Measurements from ENCODE around the gene GAL3ST1. TPM values are rescaled to one million over a fixed set of nuclear protein-coding genes. Genes with fewer than 3 reads are reported as not detected.

GAL3ST1 gene
- total and polyA plus RNA-seq, 2 donors (not counting 1 experiment from before 2014, with no cell fraction given) = 0.06 to 0.17 TPM

DNA sequence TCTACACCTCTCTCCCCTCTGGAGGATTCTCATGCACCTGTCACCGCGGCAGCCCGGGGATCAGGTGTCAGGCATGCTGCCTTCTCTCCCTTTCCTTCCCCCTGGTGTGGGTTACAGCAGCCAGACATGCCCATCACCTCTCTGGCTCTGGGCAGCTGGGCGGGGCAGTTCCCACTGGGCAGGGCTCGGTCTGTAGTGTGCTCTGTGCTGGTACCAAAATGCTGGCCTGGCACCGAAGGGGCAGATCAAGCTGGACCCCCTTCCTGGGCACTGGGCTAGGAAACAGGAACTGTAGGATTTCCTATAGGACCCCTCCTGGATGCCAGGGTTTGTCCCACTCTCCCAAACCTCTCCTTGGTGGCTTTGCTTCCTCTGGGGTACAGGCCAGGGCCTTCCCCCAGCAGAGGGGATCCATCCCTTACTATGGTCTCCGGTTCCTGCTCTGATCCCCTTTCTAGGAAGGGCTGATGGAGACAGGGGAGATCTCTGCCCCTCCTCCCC, 821 bp downstream of the GAL3ST1 start:
- Histone ChIP-seq H3K4me1 (ENCODE audit: control insufficient read depth, extremely low read depth, insufficient read depth, low read length) (no peaks in the 10 kb centered on the region), H4K20me1 (ENCODE audit: control insufficient read depth, extremely low read depth, insufficient read depth, low read length) (no peaks in the 10 kb centered on the region), H3K9me3 (ENCODE audit: control insufficient read depth, insufficient read depth, low read depth, low read length) (no peaks in the 10 kb centered on the region), H3K4me2 (ENCODE audit: extremely low read depth, insufficient read depth, low read length) (no peak overlapping the region), H3K27ac (ENCODE audit: insufficient read depth, low read length) (no peak overlapping the region), H3K27me3 (ENCODE audit: control insufficient read depth, insufficient read depth, low read length) (peaks cover 9% of the 10 kb centered on the region), H3K79me2 (ENCODE audit: control insufficient read depth, insufficient read depth, low read length) (no peaks in the 10 kb centered on the region), H3K4me3 (replicated peaks in 1 of 4; ENCODE audit: control extremely low read depth in 1 of 4, insufficient read depth in 1 of 4, low read depth in 3 of 4, low read length in 4 of 4) (no peak overlapping the region), H3K36me3 (ENCODE audit: control insufficient read depth, insufficient read depth, low read length) (peaks cover 15% of the 10 kb centered on the region), H3K9ac (ENCODE audit: insufficient read depth, low read length) (no peak overlapping the region), H2AFZ (ENCODE audit: low read length) (no peak overlapping the region)
- TF ChIP-seq, protein P1, sequence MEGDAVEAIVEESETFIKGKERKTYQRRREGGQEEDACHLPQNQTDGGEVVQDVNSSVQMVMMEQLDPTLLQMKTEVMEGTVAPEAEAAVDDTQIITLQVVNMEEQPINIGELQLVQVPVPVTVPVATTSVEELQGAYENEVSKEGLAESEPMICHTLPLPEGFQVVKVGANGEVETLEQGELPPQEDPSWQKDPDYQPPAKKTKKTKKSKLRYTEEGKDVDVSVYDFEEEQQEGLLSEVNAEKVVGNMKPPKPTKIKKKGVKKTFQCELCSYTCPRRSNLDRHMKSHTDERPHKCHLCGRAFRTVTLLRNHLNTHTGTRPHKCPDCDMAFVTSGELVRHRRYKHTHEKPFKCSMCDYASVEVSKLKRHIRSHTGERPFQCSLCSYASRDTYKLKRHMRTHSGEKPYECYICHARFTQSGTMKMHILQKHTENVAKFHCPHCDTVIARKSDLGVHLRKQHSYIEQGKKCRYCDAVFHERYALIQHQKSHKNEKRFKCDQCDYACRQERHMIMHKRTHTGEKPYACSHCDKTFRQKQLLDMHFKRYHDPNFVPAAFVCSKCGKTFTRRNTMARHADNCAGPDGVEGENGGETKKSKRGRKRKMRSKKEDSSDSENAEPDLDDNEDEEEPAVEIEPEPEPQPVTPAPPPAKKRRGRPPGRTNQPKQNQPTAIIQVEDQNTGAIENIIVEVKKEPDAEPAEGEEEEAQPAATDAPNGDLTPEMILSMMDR (conservative IDR thresholded peaks at IDR 0.05 in 1 of 2, IDR thresholded peaks at IDR 0.05 in 1 of 2; ENCODE audit: low read depth in 1 of 2, low read length in 2 of 2) = no peak
- TF ChIP-seq EZH2 (IDR thresholded peaks at IDR 0.05; ENCODE audit: low read length, missing control alignments) = no peak
- DNase-seq (ENCODE audit: low read depth in 2 of 2) = no peak

DNA sequence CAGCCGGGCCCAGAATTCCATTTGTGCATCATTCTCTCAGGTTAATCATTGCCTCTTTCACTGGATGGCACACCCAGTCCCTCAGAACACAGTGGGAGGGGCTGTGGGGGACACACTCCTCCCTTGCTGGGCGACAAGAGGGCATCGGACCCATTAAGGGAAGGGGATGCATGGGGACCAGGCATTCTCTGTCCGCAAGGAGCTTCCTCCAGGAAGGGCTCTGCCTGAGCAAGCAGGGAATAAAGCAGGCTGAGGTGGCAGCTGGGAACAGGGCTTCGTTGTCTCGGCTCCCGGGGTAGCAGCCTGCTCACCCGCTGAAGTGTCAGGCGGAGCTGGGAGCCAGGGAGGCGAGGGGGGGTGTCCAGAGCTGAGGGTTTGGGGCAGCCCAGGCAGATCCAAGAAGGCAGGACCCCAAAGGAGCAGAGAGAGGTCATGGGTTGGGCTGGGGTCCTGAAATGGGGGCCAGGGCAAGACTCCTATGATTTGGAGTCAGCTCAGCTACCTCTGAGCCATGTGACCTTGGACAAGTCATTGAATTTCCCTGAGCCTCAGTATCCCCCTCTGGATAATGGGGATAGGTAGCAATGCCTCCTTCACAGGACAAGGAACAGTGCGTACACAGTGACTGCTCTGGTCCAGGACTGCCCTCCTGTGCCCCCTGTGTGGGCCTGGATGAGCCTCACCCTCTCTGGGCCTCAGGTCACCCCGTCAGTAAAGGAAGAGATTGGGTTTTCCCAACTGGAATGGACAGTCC, 1.4 kb downstream of the GAL3ST1 start:
- Histone ChIP-seq H2AFZ (ENCODE audit: low read length) (no peak overlapping the region), H3K9ac (ENCODE audit: insufficient read depth, low read length) (no peak overlapping the region), H3K36me3 (ENCODE audit: control insufficient read depth, insufficient read depth, low read length) (peaks cover 13% of the 10 kb centered on the region), H3K27ac (ENCODE audit: insufficient read depth, low read length) (no peak overlapping the region), H3K4me3 (replicated peaks in 1 of 4; ENCODE audit: control extremely low read depth in 1 of 4, insufficient read depth in 1 of 4, low read depth in 3 of 4, low read length in 4 of 4) (no peak overlapping the region), H4K20me1 (ENCODE audit: control insufficient read depth, extremely low read depth, insufficient read depth, low read length) (no peaks in the 10 kb centered on the region), H3K4me2 (ENCODE audit: extremely low read depth, insufficient read depth, low read length) (no peak overlapping the region), H3K4me1 (ENCODE audit: control insufficient read depth, extremely low read depth, insufficient read depth, low read length) (no peaks in the 10 kb centered on the region), H3K9me3 (ENCODE audit: control insufficient read depth, insufficient read depth, low read depth, low read length) (no peaks in the 10 kb centered on the region), H3K79me2 (ENCODE audit: control insufficient read depth, insufficient read depth, low read length) (no peaks in the 10 kb centered on the region), H3K27me3 (ENCODE audit: control insufficient read depth, insufficient read depth, low read length) (peaks cover 9% of the 10 kb centered on the region)
- no peak for TF ChIP-seq EZH2 (IDR thresholded peaks at IDR 0.05; ENCODE audit: low read length, missing control alignments)
- TF ChIP-seq, protein P1 (conservative IDR thresholded peaks at IDR 0.05 in 1 of 2, IDR thresholded peaks at IDR 0.05 in 1 of 2; ENCODE audit: low read depth in 1 of 2, low read length in 2 of 2) = no peak
- DNase-seq (ENCODE audit: low read depth in 2 of 2) = no peak

DNA sequence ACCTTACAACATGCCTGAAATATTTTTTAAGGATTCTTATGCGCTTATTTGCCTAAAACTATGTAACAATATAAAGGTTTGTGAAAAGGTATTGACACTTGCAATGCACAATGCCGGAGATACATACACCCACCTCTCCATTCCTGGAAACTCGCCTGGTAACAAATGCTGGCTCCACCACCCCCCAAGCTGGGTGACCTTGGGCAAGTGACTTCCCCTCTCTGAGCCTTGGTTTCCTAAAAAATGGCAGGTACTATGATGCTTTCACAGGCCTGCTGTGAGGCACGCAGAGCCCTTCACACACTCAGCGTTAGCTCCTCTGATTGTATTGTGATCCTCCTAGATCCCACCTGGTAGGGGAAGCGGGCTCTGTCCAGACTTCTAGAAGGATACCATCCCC, 2.3 kb downstream of the GAL3ST1 start:
- no peak overlapping the region for H2AFZ ChIP-seq (ENCODE audit: low read length)
- no peaks in the 10 kb centered on the region for H3K79me2 ChIP-seq (ENCODE audit: control insufficient read depth, insufficient read depth, low read length)
- DNase-seq (ENCODE audit: low read depth in 2 of 2) = peak in 1 of 2 donors; percentile 4
- H3K27ac ChIP-seq (ENCODE audit: insufficient read depth, low read length) = no peak overlapping the region
- TF ChIP-seq EZH2 (IDR thresholded peaks at IDR 0.05; ENCODE audit: low read length, missing control alignments) = no peak
- TF ChIP-seq, protein P1 (conservative IDR thresholded peaks at IDR 0.05 in 1 of 2, IDR thresholded peaks at IDR 0.05 in 1 of 2; ENCODE audit: low read depth in 1 of 2, low read length in 2 of 2) = no peak
- no peaks in the 10 kb centered on the region for H4K20me1 ChIP-seq (ENCODE audit: control insufficient read depth, extremely low read depth, insufficient read depth, low read length)
- H3K36me3 ChIP-seq (ENCODE audit: control insufficient read depth, insufficient read depth, low read length) = peaks cover 11% of the 10 kb centered on the region
- H3K4me3 ChIP-seq (replicated peaks in 1 of 4; ENCODE audit: control extremely low read depth in 1 of 4, insufficient read depth in 1 of 4, low read depth in 3 of 4, low read length in 4 of 4) = no peak overlapping the region
- no peaks in the 10 kb centered on the region for H3K4me1 ChIP-seq (ENCODE audit: control insufficient read depth, extremely low read depth, insufficient read depth, low read length)
- no peak overlapping the region for H3K4me2 ChIP-seq (ENCODE audit: extremely low read depth, insufficient read depth, low read length)
- no peak overlapping the region for H3K9ac ChIP-seq (ENCODE audit: insufficient read depth, low read length)
- peaks cover 9% of the 10 kb centered on the region for H3K27me3 ChIP-seq (ENCODE audit: control insufficient read depth, insufficient read depth, low read length)
- no peaks in the 10 kb centered on the region for H3K9me3 ChIP-seq (ENCODE audit: control insufficient read depth, insufficient read depth, low read depth, low read length)
